Body of pancreas (tissue), 4 donors: Measurements from ENCODE around the gene GRB10. TPM values are rescaled to one million over a fixed set of nuclear protein-coding genes. Genes with fewer than 3 reads are reported as not detected.

ENCODE experiments used
- ATAC-seq: fragments of 150-250 bp; one replicate; pipeline ENCODE4 v1.9.1; 2016
- DNase-seq, 4 donors: peaks; one replicate each; pipeline ENCODE4 v3.0.0-alpha.2; 2019
- H3K27ac ChIP-seq, 4 donors: fragments of 200-600 bp; sonication (generic); 1 replicate in 3 of 4; 2 replicates in 1 of 4; pipeline versions ENCODE4 v1.5.1 to v1.6.1; 2016 to 2019; ENCODE audit warnings: mild to moderate bottlenecking in 1 of 4, mixed read lengths in 1 of 4, moderate library complexity in 1 of 4
- H3K27me3 ChIP-seq, 2 donors: fragments of 200-600 bp; sonication (generic); one replicate each; pipeline ENCODE4 v1.6.0; 2016; ENCODE audit warnings: mild to moderate bottlenecking in 1 of 2
- H3K36me3 ChIP-seq, 2 donors: fragments of 200-600 bp; sonication (generic); replicated peaks in 1 of 2; 2 replicates each; pipeline ENCODE4 v1.5.1; 2016; ENCODE audit warnings: low read depth in 2 of 2; ENCODE audit not compliant: insufficient read depth in 1 of 2
- H3K4me1 ChIP-seq: fragments of 200-600 bp; sonication (generic); one replicate; pipeline ENCODE4 v1.6.0; 2016
- H3K4me3 ChIP-seq, 2 donors: fragments of 200-600 bp; sonication (generic); 1 replicate in 1 of 2; 2 replicates in 1 of 2; pipeline ENCODE4 v1.5.1; 2016 to 2019
- H3K9me3 ChIP-seq, 3 donors: fragments of 200-600 bp; sonication (generic); 1 replicate in 2 of 3; 2 replicates in 1 of 3; pipeline ENCODE4 v1.5.1; 2016
- CTCF ChIP-seq, 7 experiments: fragments of 450-650 bp in 4 of 7; fragments of 200-600 bp in 3 of 7; sonication (generic) in 3 of 7; IDR thresholded peaks; one replicate each; pipeline ENCODE4 v1.5.1; 2016 to 2019; ENCODE audit warnings: antibody characterized with exemption in 7 of 7
- POLR2A ChIP-seq, 3 donors: fragments of 450-650 bp; IDR thresholded peaks; one replicate each; pipeline ENCODE4 v1.6.1; 2016; ENCODE audit warnings: antibody characterized with exemption in 3 of 3, mild to moderate bottlenecking in 2 of 3
- WGBS, 2 donors: methylation state at CpG; one replicate each; pipeline ENCODE4 v1.1.5; 2017; 5-methylcytosine and 5-hydroxymethylcytosine counted together
- intact Hi-C: fragments of 100-400 bp; cut with DNase I; formaldehyde crosslinking; loops from one replicate; pipeline ENCODE4 v1.15.1; 2023
- total RNA-seq, 2 donors: library from RNA; depleted of rRNA; stranded (reverse); fragments of >200 nt; gene quantifications; one replicate each; pipeline ENCODE4 v1.1.0, GENCODE V29; 2016

Gene GRB10
- total RNA-seq, 2 donors from 2014 or later: 130 to 229 TPM

GRCh38 chr7:50610521-50611277, 172.0 kb downstream of the GRB10 start:
- Histone ChIP-seq H3K27ac (no peak overlapping the region), H3K36me3 (peaks cover 13 to 60% of the 10 kb centered on the region in 2 donors), H3K9me3 (no peaks in the 10 kb centered on the region), H3K27me3 (no peaks in the 10 kb centered on the region), H3K4me3 (no peak overlapping the region), H3K4me1 (peaks cover 15% of the 10 kb centered on the region)
- no peak for TF ChIP-seq CTCF (IDR thresholded peaks at IDR 0.05)
- no peak for TF ChIP-seq POLR2A (IDR thresholded peaks at IDR 0.05)
- DNase-seq (no peak), ATAC-seq (no peak)
- WGBS, 2 donors: 69 to 72% methylated on average over 6 of the region's 6 CpGs
- intact Hi-C loops: no loop called here

- WGBS, 2 donors: 73 to 87% methylated on average over 9 of the region's 9 CpGs
- no peak for ATAC-seq
- no peak overlapping the region for H3K4me3 ChIP-seq
Measured at GRCh38 chr7:50608196-50608906, 174.3 kb downstream of the GRB10 start.

GRCh38 chr7:50607524-50608125, 175.1 kb downstream of the GRB10 start:
- TF ChIP-seq CTCF (IDR thresholded peaks at IDR 0.05): no peak
- TF ChIP-seq POLR2A (IDR thresholded peaks at IDR 0.05): no peak

More at GRCh38 chr7:50608196-50608906, 174.3 kb downstream of the GRB10 start:
- H3K36me3 ChIP-seq: peaks cover 8 to 71% of the 10 kb centered on the region in 2 donors
- H3K27ac ChIP-seq: no peak overlapping the region
- TF ChIP-seq CTCF (IDR thresholded peaks at IDR 0.05) (no peak), POLR2A (IDR thresholded peaks at IDR 0.05) (no peak)
- H3K27me3 ChIP-seq: no peaks in the 10 kb centered on the region
- H3K4me1 ChIP-seq: no peaks in the 10 kb centered on the region
- no peaks in the 10 kb centered on the region for H3K9me3 ChIP-seq
- no peak for DNase-seq
- intact Hi-C loops: no loop called here

GRCh38 chr7:50605059-50605458, 177.6 kb downstream of the GRB10 start:
- Histone ChIP-seq H3K4me3 (no peak overlapping the region), H3K9me3 (no peaks in the 10 kb centered on the region), H3K27ac (no peak overlapping the region), H3K27me3 (no peaks in the 10 kb centered on the region), H3K36me3 (peaks cover 15 to 58% of the 10 kb centered on the region in 2 donors), H3K4me1 (no peaks in the 10 kb centered on the region)
- DNase-seq (no peak), ATAC-seq (no peak)
- intact Hi-C loops: no loop called here
- no peak for TF ChIP-seq CTCF (IDR thresholded peaks at IDR 0.05)
- no peak for TF ChIP-seq POLR2A (IDR thresholded peaks at IDR 0.05)
- 90 to 94% methylated on average over 11 to 13 of the region's 13 CpGs for WGBS, 2 donors

More at GRCh38 chr7:50607524-50608125, 175.1 kb downstream of the GRB10 start:
- no peak for ATAC-seq
- no peak overlapping the region for H3K27ac ChIP-seq
- intact Hi-C loops: no loop called here
- no peaks in the 10 kb centered on the region for H3K27me3 ChIP-seq
- H3K4me1 ChIP-seq: no peaks in the 10 kb centered on the region
- no peak overlapping the region for H3K4me3 ChIP-seq
- H3K9me3 ChIP-seq: no peaks in the 10 kb centered on the region
- 77 to 83% methylated on average over 6 of the region's 6 CpGs for WGBS, 2 donors
- peaks cover 15 to 65% of the 10 kb centered on the region in 2 donors for H3K36me3 ChIP-seq
- DNase-seq: no peak
